Lower leg skin (tissue), 4 donors: ENCODE measurements around the gene TENT4B. TPM values are rescaled to one million over a fixed set of nuclear protein-coding genes. Genes with fewer than 3 reads are reported as not detected.
"Not testable (repeated sequence)": the region's sequence is repeated elsewhere in the genome, so short reads cannot be mapped to it uniquely, and the experiment has no call there.

Experiments used
- DNase-seq, 2 donors: peaks; one replicate each; pipeline ENCODE4 v3.0.0-alpha.2; 2019; ENCODE audit warnings: low spot score in 2 of 2
- H3K4me3 ChIP-seq: fragments of 200-600 bp; sonication (generic); 2 replicates; pipeline ENCODE4 v1.5.1; 2017; ENCODE audit warnings: mild to moderate bottlenecking, low read depth; ENCODE audit not compliant: poor library complexity, severe bottlenecking
- POLR2A ChIP-seq, 2 donors: fragments of 450-650 bp; IDR thresholded peaks; one replicate each; pipeline ENCODE4 v1.6.1; 2016 to 2017; ENCODE audit warnings: antibody characterized with exemption in 2 of 2, mild to moderate bottlenecking in 1 of 2, moderate library complexity in 1 of 2
- WGBS, 2 donors: methylation state at CpG; one replicate each; pipeline ENCODE4 v1.1.5; 2018; 5-methylcytosine and 5-hydroxymethylcytosine counted together
- intact Hi-C: fragments of 100-400 bp; cut with DNase I; formaldehyde crosslinking; loops from one replicate; pipeline ENCODE4 v1.15.0; 2023; ENCODE audit warnings: low total_unique reads
- total RNA-seq, 4 donors: library from RNA; depleted of rRNA; stranded (reverse); fragments of >200 nt; gene quantifications; one replicate each; pipeline ENCODE4 v1.1.0, GENCODE V29; 2016
- TF ChIP-seq, protein P1 (sequence below), 3 donors: fragments of 450-650 bp; IDR thresholded peaks; one replicate each; pipeline ENCODE4 v1.5.1; 2016; ENCODE audit warnings: antibody characterized with exemption in 3 of 3, mild to moderate bottlenecking in 3 of 3, moderate library complexity in 2 of 3

The TENT4B gene
- total RNA-seq, 4 donors from 2014 or later: 9.1 to 14.7 (median 12.6) TPM

DNA sequence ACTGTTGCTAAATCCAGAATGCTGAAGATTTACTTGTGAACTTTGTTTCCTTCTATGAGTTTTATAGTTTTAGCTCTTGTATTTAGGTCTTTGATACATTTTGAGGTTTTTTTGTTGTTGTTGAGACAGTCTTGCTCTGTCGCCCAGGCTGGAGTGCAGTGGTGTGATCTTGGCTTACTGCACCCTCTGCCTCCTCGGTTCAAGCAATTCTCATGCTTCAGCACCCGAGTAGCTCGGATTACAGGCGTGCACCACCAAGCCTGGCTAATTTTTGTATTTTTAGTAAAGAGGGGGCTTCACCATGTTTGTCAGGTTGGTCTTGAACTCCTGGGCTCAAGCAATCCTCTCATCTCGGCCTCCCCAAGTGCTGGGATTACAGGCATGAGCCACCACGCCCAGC lies 14.4 kb downstream of the TENT4B start:
- no peak overlapping the region for H3K4me3 ChIP-seq
- intact Hi-C loops: no loop called here
- 80 to 88% methylated on average over 7 of the region's 7 CpGs for WGBS, 2 donors
- TF ChIP-seq POLR2A (IDR thresholded peaks at IDR 0.05): no peak
- TF ChIP-seq, protein P1, sequence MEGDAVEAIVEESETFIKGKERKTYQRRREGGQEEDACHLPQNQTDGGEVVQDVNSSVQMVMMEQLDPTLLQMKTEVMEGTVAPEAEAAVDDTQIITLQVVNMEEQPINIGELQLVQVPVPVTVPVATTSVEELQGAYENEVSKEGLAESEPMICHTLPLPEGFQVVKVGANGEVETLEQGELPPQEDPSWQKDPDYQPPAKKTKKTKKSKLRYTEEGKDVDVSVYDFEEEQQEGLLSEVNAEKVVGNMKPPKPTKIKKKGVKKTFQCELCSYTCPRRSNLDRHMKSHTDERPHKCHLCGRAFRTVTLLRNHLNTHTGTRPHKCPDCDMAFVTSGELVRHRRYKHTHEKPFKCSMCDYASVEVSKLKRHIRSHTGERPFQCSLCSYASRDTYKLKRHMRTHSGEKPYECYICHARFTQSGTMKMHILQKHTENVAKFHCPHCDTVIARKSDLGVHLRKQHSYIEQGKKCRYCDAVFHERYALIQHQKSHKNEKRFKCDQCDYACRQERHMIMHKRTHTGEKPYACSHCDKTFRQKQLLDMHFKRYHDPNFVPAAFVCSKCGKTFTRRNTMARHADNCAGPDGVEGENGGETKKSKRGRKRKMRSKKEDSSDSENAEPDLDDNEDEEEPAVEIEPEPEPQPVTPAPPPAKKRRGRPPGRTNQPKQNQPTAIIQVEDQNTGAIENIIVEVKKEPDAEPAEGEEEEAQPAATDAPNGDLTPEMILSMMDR (IDR thresholded peaks at IDR 0.05): no peak
- DNase-seq: no peak

DNA sequence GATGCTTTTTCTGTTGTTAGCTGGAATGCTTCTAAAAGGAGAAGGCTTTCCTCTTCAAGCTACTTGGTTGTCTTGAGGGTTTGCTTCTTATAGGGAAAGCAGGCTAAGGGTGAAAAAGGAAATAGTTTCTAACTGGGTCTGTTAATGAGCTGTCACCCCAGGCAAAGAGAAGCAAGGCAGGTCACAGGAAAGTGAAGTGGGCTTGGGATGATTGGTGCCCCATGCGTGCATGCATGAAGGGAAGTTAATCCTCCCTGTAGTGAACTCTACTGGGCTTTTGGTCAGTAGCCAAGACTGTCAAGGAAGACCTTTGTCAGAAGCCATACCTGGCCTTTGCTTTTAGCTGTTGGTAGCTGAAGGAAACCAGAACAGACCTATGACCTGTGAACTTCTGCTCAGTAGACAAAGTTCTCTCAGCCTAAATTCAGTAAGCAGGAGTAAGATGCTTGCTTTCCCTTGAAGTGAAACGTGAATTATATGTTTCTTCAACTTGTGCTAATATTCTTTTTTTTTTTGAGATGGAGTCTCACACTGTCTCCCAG lies 16.5 kb downstream of the TENT4B start:
- 73 to 74% methylated on average over 2 of the region's 2 CpGs for WGBS, 2 donors
- TF ChIP-seq, protein P1 (IDR thresholded peaks at IDR 0.05): no peak
- no peak for TF ChIP-seq POLR2A (IDR thresholded peaks at IDR 0.05)
- no peak overlapping the region for H3K4me3 ChIP-seq
- no peak for DNase-seq
- intact Hi-C loops: no loop called here

DNA sequence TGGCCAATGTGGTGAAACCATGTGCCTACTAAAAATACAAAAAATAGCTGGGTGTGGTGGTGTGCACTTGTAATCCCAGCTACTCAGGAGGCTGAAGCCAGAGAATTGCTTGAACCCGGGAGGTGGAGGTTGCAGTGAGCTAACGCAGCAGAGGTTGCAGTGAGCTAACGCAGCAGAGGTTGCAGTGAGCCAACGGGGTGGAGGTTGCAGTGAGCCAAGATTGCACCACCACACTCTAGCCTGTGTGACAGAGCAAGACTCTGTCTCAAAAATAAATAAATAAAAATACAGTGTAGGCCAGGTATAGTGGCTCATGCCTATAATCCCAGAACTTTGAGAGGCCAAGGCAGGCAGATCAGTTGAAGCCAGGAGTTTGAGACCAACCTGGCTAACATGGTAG lies 18.7 kb downstream of the TENT4B start:
- intact Hi-C loops, DNase-seq, H3K4me3 ChIP-seq: not testable (repeated sequence)
- 67 to 86% methylated on average over 4 of the region's 4 CpGs for WGBS, 2 donors

DNA sequence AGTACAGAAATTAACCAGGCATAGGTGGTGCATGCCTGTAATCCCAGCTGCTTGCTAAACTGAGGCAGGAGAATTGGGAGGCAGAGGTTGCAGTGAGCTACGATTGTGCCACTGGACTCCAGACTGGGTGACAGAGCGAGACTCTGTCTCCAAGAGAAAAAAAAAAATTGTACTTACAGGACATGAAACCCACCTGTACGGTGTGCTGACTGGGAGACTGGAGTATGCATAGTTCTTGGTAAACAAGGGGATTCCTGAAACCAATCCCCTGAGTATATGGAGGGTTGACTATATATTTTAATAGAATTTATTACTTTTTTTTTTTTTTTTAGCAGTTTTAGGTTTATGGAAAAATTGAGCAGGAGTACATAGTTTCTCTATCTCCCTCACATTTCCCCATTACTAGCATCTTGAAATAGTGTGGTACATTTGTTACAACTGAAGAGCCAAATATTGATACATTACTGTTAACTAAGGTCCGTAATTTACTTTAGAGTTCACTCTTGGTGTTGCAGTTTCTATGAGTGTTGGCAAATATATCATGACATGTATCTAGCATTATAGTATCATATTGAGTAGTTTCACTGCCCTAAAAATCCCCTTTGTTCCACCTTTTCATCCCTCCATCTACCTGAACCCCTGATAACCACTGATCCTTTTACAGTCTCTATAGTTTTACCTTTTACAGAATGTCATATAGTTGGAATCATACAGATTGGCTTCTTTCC lies 19.3 kb downstream of the TENT4B start:
- no peak overlapping the region for H3K4me3 ChIP-seq
- intact Hi-C loops: no loop called here
- TF ChIP-seq, protein P1 (IDR thresholded peaks at IDR 0.05): no peak
- TF ChIP-seq POLR2A (IDR thresholded peaks at IDR 0.05): no peak
- 70 to 73% methylated on average over 4 of the region's 4 CpGs for WGBS, 2 donors
- DNase-seq: no peak

DNA sequence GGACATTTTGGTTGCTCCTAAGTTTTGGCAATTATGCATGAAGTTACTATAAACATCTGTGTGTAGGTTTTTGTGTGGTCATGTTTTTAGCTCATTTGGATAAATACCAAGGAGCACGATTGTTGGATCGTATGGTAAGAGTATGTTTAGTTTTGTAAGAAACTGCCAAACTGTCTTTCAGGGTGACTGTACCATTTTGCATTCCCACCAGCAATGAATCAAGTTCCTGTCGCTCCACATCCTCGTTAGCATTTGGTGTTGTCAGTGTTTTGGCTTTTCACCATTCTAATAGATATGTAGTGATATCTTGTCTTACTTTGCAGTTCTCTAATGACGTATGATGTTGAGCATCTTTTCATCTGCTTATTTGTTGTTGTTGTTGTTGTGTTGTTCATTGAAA lies 20.2 kb downstream of the TENT4B start:
- WGBS, 2 donors: 59 to 61% methylated on average over 5 of the region's 5 CpGs
- intact Hi-C loops: no loop called here
- no peak for DNase-seq
- TF ChIP-seq POLR2A (IDR thresholded peaks at IDR 0.05): no peak
- TF ChIP-seq, protein P1 (IDR thresholded peaks at IDR 0.05): no peak
- H3K4me3 ChIP-seq: no peak overlapping the region

DNA sequence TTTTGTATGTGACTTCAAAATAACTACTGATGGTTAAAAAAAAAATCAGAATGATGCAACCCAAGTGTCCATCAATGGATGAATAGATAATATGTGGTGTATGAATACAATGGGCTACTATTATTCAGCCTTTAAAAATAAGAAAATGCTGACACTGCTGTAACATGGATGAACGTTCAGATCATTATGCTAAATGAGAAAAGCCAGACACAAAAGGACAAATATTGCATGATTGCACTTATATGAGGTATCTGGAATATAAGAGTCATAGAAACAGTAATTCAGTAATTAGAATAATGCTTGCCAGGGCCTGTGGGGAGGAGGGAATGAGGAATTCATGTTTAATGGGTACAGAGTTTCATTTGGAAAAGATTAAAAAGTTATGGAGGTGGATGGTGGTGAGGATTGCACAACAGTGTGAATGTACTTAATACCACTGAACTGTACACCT lies 25.4 kb downstream of the TENT4B start:
- intact Hi-C loops: no loop called here

More for the DNA sequence above, 25.4 kb downstream of the TENT4B start:
- 24 to 54% methylated on average over 1 of the region's 1 CpG for WGBS, 2 donors
- TF ChIP-seq, protein P1 (IDR thresholded peaks at IDR 0.05): no peak
- no peak for TF ChIP-seq POLR2A (IDR thresholded peaks at IDR 0.05)
- no peak overlapping the region for H3K4me3 ChIP-seq
- DNase-seq: no peak
